PC-3 (cell line): ENCODE results near the gene EIF5A2. TPM values are rescaled to one million over a fixed set of nuclear protein-coding genes. Genes with fewer than 3 reads are reported as not detected.
A peak's percentile ranks its signal among the peaks of the same experiment; 100 is the strongest.

Experiments
- ATAC-seq: fragments of 200-7000 bp; cut with Tn5 transposase; 2 replicates; pipeline ENCODE4 v1.9.1; 2020; ENCODE audit warnings: mild to moderate bottlenecking, moderate library complexity
- BruUV-seq: library from RNA; stranded (reverse); fragments of 400-500 nt; replicated peaks from 2 replicates; lab custom pipeline; 2021; lab: Mats Ljungman, UMichigan
- CTCF ChIA-PET: fragments of 300-600 bp; sonication (Branson Sonifier 250); formaldehyde crosslinking; loops from one replicate; lab custom pipeline; 2022; ENCODE audit warnings: antibody characterized with exemption; lab: Charles Lee
- POLR2A ChIA-PET: fragments of 300-600 bp; sonication (Branson Sonifier 250); formaldehyde crosslinking; loops from one replicate; lab custom pipeline; 2022; ENCODE audit warnings: antibody characterized with exemption; ENCODE audit not compliant: unreplicated experiment; lab: Charles Lee
- DNase-seq: peaks from one replicate; pipeline ENCODE4 v3.0.0-alpha.2; 2015
- H2AFZ ChIP-seq: fragments of 300-600 bp; sonication (generic); 2 replicates; pipeline ENCODE4 v1.6.0; 2016; ENCODE audit warnings: antibody characterized with exemption, low read length
- H3F3A ChIP-seq: fragments of 300-600 bp; sonication (generic); one replicate; pipeline ENCODE4 v1.6.0; 2017; ENCODE audit warnings: antibody characterized with exemption, low read length, control low read depth, mild to moderate bottlenecking; ENCODE audit not compliant: unreplicated experiment
- H3K27ac ChIP-seq: fragments of 300-600 bp; sonication (generic); 2 replicates; pipeline ENCODE4 v1.5.1; 2016; ENCODE audit warnings: mild to moderate bottlenecking, low read length
- H3K27me3 ChIP-seq: fragments of 300-600 bp; sonication (generic); 2 replicates; pipeline ENCODE4 v1.6.1; 2016; ENCODE audit warnings: low read length, mixed read lengths
- H3K36me3 ChIP-seq: fragments of 300-600 bp; sonication (generic); 2 replicates; pipeline ENCODE4 v1.6.1; 2016; ENCODE audit warnings: low read depth, mixed run types, low read length, mixed read lengths
- H3K4me1 ChIP-seq: fragments of 300-600 bp; sonication (generic); 2 replicates; pipeline ENCODE4 v1.5.1; 2016; ENCODE audit warnings: low read length; ENCODE audit not compliant: insufficient read depth
- H3K4me2 ChIP-seq: fragments of 300-600 bp; sonication (generic); 2 replicates; pipeline ENCODE4 v1.6.0; 2016; ENCODE audit warnings: low read length
- H3K4me3 ChIP-seq: fragments of 300-600 bp; sonication (generic); 2 replicates; pipeline ENCODE4 v1.5.1; 2016; ENCODE audit warnings: mild to moderate bottlenecking, low read length, mixed read lengths
- H3K79me2 ChIP-seq: fragments of 300-600 bp; sonication (generic); 2 replicates; pipeline ENCODE4 v1.6.1; 2017; ENCODE audit warnings: low read length, mixed read lengths
- H3K9ac ChIP-seq: fragments of 300-600 bp; sonication (generic); 2 replicates; pipeline ENCODE4 v1.6.0; 2016; ENCODE audit warnings: mild to moderate bottlenecking, low read length
- H3K9me2 ChIP-seq: fragments of 300-600 bp; sonication (generic); replicated peaks from 2 replicates; pipeline ENCODE4 v1.6.1; 2016; ENCODE audit warnings: mixed run types, low read length, mixed read lengths
- H3K9me3 ChIP-seq: fragments of 300-600 bp; sonication (generic); 2 replicates; pipeline ENCODE4 v1.6.1; 2016; ENCODE audit warnings: low read length, mixed read lengths
- H4K20me1 ChIP-seq: fragments of 300-600 bp; sonication (generic); 2 replicates; pipeline ENCODE4 v1.6.1; 2016; ENCODE audit warnings: low read length, mixed read lengths
- CTCF ChIP-seq: fragments of 300-600 bp; sonication (generic); conservative IDR thresholded peaks from 2 replicates; pipeline ENCODE4 v1.5.1; 2017; ENCODE audit warnings: antibody characterized with exemption, low read depth, mild to moderate bottlenecking, low read length
- EZH2 ChIP-seq: fragments of 300-600 bp; sonication (generic); IDR thresholded peaks from one replicate; pipeline ENCODE4 v1.6.1; 2017; ENCODE audit warnings: antibody characterized with exemption, mild to moderate bottlenecking, low read length; ENCODE audit not compliant: unreplicated experiment
- EZH2phosphoT487 ChIP-seq: fragments of 300-600 bp; sonication (generic); IDR thresholded peaks from 2 replicates; pipeline ENCODE4 v1.6.1; 2018; ENCODE audit warnings: mild to moderate bottlenecking, antibody characterized with exemption, low read length, borderline replicate concordance
- intact Hi-C: fragments of 100-400 bp; cut with micrococcal nuclease; formaldehyde crosslinking; loops from 2 replicates; pipeline ENCODE4 v1.9.0; 2023
- total RNA-seq: library from RNA; depleted of rRNA; stranded (reverse); fragments of >200 nt; gene quantifications from 2 replicates; pipeline ENCODE4 v1.2.3, GENCODE V29; 2014

The EIF5A2 gene
- total RNA-seq, 1 experiment from 2014 or later = 11.1 TPM

GRCh38 chr3:170869645-170870593 is 38.5 kb downstream of the EIF5A2 start, which contains the start of gene RPL22L1:
TSS of gene RPL22L1 (minus strand) at chr3:170870195. CDS start at chr3:170870167, 28 bp downstream.
- ChIA-PET CTCF (interaction anchor here (1.1 to 1.3 kb wide), 3 partner anchors 59 to 456 kb away, joined by 3 to 5 read pairs (median 4); no protein-coding TSS in a partner anchor), POLR2A (interaction anchor here (0.6 to 1.0 kb wide), 10 partner anchors 17 to 1412 kb away, joined by 3 to 16 read pairs (median 4); no protein-coding TSS in a partner anchor)
- H2AFZ ChIP-seq = peak within 1 kb of the TSS; percentile 76
- peaks cover 34% of the 10 kb centered on the region for H3K36me3 ChIP-seq
- intact Hi-C loops = loop anchor here (5.0 kb wide), 1 partner anchor 37 kb away; the partner anchor contains the start of gene EIF5A2
- H3K9me2 ChIP-seq = no peaks in the 10 kb centered on the region
- TSS peak; percentile 66 for BruUV-seq
- ATAC-seq = peak; percentile 95
- H4K20me1 ChIP-seq = peaks cover 41% of the 10 kb centered on the region
- H3K4me3 ChIP-seq = peak within 1 kb of the TSS; percentile 93
- H3F3A ChIP-seq = peaks cover 31% of the 10 kb centered on the region
- H3K27ac ChIP-seq = peak within 1 kb of the TSS; percentile 71
- H3K79me2 ChIP-seq = peaks cover 41% of the 10 kb centered on the region
- DNase-seq = peak; percentile 98
- peaks cover 20% of the 10 kb centered on the region for H3K4me1 ChIP-seq
- H3K9ac ChIP-seq = peak within 1 kb of the TSS; percentile 98
- no peaks in the 10 kb centered on the region for H3K27me3 ChIP-seq
- H3K4me2 ChIP-seq = peak within 1 kb of the TSS; percentile 80
- H3K9me3 ChIP-seq = no peaks in the 10 kb centered on the region
- no peak for TF ChIP-seq EZH2phosphoT487
- TF ChIP-seq EZH2 = no peak
- TF ChIP-seq CTCF = no peak; the same call in 1 of the 2 replicates

GRCh38 chr3:170869239-170869590 is 39.2 kb downstream of the EIF5A2 start:
- Histone ChIP-seq H3K9ac (peak overlapping the region; percentile 98), H4K20me1 (peaks cover 41% of the 10 kb centered on the region), H3K27ac (peak overlapping the region; percentile 71), H3K79me2 (peaks cover 41% of the 10 kb centered on the region), H3F3A (peaks cover 35% of the 10 kb centered on the region), H2AFZ (no peak overlapping the region), H3K9me3 (no peaks in the 10 kb centered on the region), H3K4me2 (peak overlapping the region; percentile 80), H3K4me1 (peaks cover 17% of the 10 kb centered on the region), H3K4me3 (peak overlapping the region; percentile 93), H3K9me2 (no peaks in the 10 kb centered on the region), H3K27me3 (no peaks in the 10 kb centered on the region), H3K36me3 (peaks cover 34% of the 10 kb centered on the region)
- TF ChIP-seq EZH2 (no peak), EZH2phosphoT487 (no peak), CTCF (no peak)
- ChIA-PET CTCF (interaction anchor here (1.1 to 1.3 kb wide), 3 partner anchors 58 to 455 kb away, joined by 3 to 5 read pairs (median 4); no protein-coding TSS in a partner anchor), POLR2A (interaction anchor here (0.7 to 0.9 kb wide), 2 partner anchors 16 to 668 kb away, joined by 3 to 16 read pairs; no protein-coding TSS in a partner anchor)
- intact Hi-C loops = no loop called here
- no TSS peak for BruUV-seq
- peak; percentile 19 for DNase-seq
- no peak for ATAC-seq
